DMS79 treated with DMSO at 0.1 percent for 48 hours (cell line): ENCODE measurements around the gene NTM.
A peak's percentile ranks its signal among the peaks of the same experiment; 100 is the strongest.

ENCODE experiments used
- DNase-seq: peaks from one replicate; lab custom pipeline; 2025; lab: John Stamatoyannopoulos, UW

Gene NTM

DNA sequence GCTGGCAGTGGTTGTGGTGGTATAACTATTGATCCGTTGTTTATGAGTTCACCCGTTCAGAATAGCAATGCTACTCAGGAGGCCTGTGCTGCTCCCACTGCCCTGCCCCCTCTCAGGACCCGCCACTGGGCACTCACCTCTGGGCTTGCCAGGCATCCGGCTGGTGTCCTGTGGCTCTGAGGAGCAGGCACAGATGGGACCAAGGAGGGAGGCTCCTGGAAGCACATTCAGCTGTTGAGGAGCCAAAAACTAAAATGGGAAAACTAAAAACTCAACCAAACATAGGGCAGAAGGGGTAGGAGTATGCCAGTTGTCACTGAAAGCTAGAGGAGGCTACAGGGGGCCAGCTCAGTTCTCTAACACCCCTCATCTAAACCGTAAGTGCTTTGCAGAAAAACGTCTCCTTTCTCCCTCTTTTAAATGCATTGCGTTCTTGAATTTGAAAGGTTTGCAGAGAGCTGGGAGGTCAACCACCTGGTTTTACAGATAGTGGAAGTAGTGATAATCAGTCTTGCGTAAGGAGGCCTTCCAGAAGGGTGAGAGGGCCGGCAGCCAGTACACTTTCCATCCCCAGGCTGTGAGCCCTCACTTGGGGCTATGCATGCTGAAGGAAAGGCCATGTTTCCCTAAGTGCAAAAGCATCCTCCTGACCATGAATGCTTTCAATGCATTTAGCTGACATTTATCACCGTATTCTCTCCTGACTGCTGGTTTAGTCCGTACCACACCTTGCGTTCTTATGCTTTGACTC lies 547.4 kb downstream of the NTM start:
- DNase-seq = no peak

DNA sequence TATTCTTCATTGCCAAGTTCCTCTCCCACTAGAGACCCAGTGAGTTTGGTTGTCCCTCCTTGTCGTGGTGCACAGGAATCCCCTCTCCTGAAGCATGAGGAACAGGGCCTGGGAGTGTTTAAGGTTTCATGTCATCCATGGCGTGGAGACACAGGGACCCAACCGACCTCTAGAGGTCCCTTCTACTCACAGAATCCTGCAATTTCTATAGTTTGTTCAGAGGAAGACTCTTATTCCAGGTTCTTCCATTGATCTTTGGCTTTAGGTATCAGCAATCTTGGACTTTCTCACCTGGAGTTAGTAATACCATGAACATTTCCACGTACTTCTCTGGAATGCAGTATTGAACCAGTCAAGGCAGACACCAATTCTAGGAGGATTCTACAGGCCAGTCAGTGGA lies 548.2 kb downstream of the NTM start:
- no peak for DNase-seq

GRCh38 chr11:131922220-131922619 lies 551.8 kb downstream of the NTM start:
- DNase-seq = no peak

DNA sequence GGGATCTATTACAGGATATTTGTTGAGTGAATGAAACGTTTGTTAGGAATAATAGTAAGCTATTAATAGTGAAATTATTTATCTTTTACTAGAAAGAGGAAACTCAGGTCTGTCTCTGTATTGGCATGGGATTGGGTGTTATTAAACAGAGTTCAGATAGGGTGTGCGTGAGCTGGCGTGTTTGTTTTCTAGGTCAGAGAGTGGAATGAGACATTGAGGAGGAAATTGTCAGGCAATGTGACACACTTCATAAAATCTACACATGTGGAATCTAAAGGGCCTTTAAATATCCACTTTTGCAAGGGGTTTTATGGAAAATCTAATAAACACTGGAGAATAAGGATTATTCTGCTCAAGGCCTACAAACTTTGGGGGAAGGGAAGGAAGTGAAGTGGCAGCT lies 552.9 kb downstream of the NTM start:
- no peak for DNase-seq

GRCh38 chr11:131924001-131924400 lies 553.6 kb downstream of the NTM start:
- DNase-seq = no peak

DNA sequence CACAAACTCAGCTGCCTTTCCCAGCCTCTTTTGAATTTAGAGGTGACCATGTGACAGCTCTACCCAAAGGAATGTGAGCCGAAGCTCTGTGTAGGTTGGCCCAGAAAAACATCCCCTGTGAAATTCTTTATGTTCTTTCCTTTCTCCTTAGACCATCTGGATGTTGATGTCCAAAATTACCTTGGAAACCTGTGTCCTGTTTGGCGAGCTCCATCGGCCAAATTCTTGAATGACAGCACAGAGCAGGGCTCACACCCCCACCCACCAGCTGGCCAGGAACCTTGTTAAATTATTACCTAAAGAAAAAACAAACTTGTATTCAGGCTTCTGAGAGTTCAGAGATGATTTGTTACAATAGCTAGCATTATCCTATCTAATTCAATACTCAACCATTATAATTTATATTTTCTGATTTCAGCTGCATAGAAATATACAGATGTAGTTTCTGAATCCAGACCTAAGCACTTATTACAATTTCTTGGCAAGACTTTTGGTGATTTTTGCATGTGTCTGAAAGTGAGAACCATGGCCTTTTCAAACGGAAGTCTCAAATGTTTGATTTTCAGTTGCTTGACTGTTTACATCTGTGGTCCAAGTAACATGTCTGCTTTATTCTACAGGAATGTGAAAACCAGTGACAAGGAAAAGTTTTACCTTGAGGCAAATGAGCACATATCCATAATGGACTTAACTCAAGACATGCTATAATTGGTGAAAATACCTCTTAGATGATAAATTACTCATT lies 554.2 kb downstream of the NTM start:
- DNase-seq = no peak

DNA sequence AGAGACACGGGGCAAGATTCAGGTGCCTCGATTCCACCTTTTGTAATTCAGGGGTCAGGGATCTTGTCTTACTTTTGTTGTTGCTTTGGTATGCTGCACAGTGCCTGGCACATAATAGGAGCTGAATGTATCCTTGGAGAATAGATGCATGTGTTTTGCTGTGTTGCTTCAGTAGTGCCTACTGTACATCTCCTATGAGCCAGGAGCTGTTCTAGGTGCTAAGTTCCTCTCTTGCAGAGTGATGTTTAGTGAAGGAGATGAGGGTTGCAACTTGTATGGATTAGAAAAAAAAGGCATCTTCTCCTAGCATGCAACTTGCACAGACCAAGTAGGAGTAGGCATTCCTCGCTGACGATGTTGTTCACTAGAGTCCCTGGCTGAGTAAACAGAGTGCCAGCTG lies 555.4 kb downstream of the NTM start:
- DNase-seq = no peak

- no peak for DNase-seq
Measured at GRCh38 chr11:131928992-131929391, 558.6 kb downstream of the NTM start.

DNA sequence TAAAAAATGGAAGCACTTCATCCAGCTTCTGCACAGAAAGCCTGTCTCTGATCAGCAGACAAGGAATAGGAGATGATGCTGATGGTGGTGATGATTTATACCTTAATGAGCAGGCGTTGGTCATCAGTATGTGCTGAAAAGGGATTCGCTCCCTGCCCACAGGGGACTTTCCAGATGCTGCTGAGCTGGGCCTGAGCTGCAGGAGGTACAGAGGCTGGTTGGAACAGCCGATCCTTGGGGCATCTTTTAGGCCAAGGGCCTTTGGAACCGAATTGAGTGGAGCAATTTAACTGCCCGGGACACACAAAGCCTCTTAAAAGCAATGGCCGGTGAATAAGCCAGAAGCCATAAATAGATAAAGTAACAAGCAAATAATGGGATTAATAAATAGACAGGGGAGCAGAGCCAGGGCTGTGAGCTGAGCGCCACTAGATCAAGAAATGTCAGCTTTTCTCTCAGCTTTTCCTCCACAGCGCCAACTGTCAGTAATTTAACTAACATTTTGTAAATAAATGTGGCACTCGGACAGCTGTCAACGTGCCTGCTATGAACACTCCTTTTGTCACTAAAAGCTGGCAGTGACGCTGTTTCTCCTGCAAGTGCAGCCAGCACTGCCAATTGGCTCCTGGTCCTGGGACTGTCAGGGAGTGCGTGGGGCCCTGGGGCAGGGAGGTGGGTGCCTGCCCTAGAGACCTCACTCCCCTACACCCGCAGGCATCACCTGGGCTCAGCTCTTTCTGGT lies 562.3 kb downstream of the NTM start:
- no peak for DNase-seq

DNA sequence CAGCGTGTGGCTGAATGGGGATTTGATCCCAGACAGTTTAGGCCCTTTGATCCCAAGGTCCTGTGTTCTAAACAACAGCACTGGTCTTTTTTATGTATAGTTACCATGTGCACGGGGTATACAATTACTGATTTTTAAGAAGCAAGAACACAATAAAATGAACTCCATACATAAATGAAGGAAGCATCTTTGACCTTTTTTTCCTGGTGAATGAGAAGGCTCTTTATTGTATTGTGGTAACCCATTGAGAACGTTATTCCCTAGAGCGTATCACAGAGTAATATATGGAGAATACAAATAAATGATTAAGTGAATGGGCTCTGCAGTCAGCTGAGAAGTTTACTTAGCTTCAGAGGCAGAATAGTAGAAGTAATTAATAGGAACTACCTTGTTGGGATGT lies 563.6 kb downstream of the NTM start:
- no peak for DNase-seq

- no peak for DNase-seq
Measured at GRCh38 chr11:131938351-131938751, 567.9 kb downstream of the NTM start.

DNA sequence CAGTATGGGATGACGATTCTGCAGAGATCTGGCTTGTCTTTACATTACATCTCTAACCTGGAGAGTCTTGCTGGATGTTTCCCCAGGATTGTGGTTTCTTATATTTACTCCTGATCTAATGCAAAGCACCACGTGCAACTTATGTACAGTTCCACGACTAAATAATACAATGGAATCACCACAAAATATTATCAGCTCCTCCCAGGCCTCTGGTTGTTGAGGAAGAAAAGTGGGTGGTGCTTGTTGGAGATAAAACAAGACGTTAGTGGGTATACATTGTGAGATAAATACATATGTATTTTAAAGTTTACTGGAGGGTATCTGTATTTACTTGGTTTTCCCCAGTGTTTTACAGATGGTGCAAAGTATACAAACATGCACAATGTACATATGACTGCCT lies 569.7 kb downstream of the NTM start:
- DNase-seq = no peak

- no peak for DNase-seq
Measured at GRCh38 chr11:131942878-131943277, 572.5 kb downstream of the NTM start.

DNA sequence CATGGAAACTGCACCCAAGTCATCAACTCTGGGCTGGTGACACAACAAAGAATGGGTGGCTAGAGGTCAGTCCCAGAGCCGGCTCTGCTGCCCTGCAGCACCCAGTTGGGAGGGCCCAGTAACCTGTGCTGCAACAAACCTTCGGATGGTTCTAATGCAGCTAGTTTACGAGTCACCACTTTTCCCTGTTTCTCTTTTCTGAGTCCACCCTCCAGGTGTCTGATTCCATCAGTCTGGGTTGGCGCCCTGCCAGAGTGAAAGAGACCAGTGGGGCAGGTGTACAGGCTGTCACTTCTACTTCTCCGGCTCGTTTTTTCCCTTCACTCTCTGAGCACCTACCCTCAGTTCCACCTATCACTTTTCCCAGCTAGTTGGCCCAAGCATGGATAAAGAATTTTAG lies 572.9 kb downstream of the NTM start:
- DNase-seq = peak; percentile 34

GRCh38 chr11:131944736-131945135 lies 574.3 kb downstream of the NTM start:
- DNase-seq = no peak

- DNase-seq = no peak
Measured at GRCh38 chr11:131945706-131946105, 575.3 kb downstream of the NTM start.

DNA sequence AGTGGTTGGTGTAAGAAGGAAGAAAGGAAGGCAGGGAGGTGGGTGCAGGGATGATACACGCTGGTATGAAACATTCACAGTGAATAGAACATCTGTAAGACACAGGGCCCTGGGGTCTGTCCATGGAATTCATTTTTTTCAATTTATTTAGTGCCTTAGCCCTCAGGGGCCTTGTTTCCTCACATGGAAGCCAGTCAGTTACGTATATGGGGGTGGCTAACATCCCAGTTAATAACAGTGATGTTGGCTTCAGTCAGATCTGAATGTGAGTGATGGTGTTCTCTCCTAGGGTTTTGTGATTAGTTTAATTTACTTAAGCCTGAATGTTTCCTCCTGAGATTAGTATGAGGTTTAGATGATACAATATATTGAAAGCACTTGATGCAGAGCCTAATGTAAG lies 577.1 kb downstream of the NTM start:
- no peak for DNase-seq

GRCh38 chr11:131951121-131951520 lies 580.7 kb downstream of the NTM start:
- no peak for DNase-seq

DNA sequence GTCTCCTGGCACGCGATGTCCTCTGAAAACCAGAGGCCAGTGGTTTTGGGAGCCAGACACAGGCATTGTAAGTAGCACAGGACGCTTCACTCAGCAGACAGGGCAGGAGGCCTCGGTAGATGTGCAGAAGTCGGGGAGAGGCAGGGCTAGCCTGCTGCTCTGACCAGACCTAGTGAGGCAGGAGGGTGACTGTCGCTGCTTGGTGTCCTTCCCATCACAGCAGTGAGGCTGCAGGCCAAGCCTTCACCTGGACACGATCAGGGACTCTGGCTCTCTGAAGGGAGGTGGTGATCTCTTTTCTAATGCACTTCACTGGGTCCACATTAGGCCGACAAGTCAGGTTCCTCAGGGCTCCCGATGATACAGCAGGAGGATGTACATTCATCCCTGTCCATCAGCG lies 583.7 kb downstream of the NTM start:
- no peak for DNase-seq

GRCh38 chr11:131955904-131956303 lies 585.5 kb downstream of the NTM start:
- no peak for DNase-seq

DNA sequence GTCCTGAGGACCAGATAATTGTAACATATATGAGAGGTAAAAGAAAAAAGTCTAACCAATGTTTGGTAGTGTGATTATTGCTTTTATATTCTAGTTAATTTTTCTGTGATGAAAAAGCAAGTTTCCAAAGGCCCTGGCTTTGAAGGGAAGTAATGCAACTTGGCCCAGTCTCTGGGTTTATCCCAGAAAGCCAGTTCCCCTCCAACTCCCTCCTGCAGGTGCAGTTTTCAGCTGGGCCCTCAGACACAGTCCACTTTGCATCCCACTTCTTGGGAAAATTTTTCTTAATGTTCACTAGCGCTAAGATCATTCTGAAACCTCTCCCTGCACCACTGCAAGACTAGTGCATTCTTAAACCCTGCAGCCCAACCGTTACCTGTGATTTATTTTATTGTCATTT lies 586.8 kb downstream of the NTM start:
- DNase-seq = no peak

- peak; percentile 63 for DNase-seq
Measured at GRCh38 chr11:131957875-131958274, 587.5 kb downstream of the NTM start.

GRCh38 chr11:131962818-131963217 lies 592.4 kb downstream of the NTM start:
- DNase-seq = no peak
